Mesendoderm (in vitro differentiated cells): Measurements from ENCODE around the gene ADGRG3.

Experiments
- DNase-seq: peaks from one replicate; pipeline ENCODE4 v3.0.0; 2013
- H2AK5ac ChIP-seq: 2 replicates; pipeline ENCODE4 v1.6.1; 2013; ENCODE audit warnings: low read length, inconsistent platforms
- H2BK120ac ChIP-seq: 2 replicates; pipeline ENCODE4 v1.6.1; 2013; ENCODE audit warnings: low read depth, mild to moderate bottlenecking, low read length, moderate library complexity, mixed read lengths
- H2BK15ac ChIP-seq: replicated peaks from 2 replicates; pipeline ENCODE4 v1.6.1; 2013; ENCODE audit warnings: low read depth, mild to moderate bottlenecking, moderate library complexity
- H2BK5ac ChIP-seq: 2 replicates; pipeline ENCODE4 v1.6.1; 2013; ENCODE audit warnings: low read length, inconsistent platforms
- H3K18ac ChIP-seq: 2 replicates; pipeline ENCODE4 v1.6.1; 2013; ENCODE audit warnings: mild to moderate bottlenecking, low read length, mixed read lengths
- H3K23ac ChIP-seq: one replicate; pipeline ENCODE4 v1.6.1; 2013; ENCODE audit warnings: low read length
- H3K27ac ChIP-seq: 2 replicates; pipeline ENCODE4 v1.5.1; 2013; ENCODE audit warnings: low read depth, mild to moderate bottlenecking, inconsistent platforms, low read length, moderate library complexity
- H3K27me3 ChIP-seq: 2 replicates; pipeline ENCODE4 v1.6.1; 2013; ENCODE audit warnings: low read length, control low read depth, mild to moderate bottlenecking, inconsistent platforms; ENCODE audit not compliant: insufficient read depth, poor library complexity
- H3K36me3 ChIP-seq: 2 replicates; pipeline ENCODE4 v1.6.1; 2013; ENCODE audit warnings: low read length, inconsistent platforms; ENCODE audit not compliant: control insufficient read depth, insufficient read depth
- H3K4ac ChIP-seq: one replicate; pipeline ENCODE4 v1.6.1; 2013; ENCODE audit warnings: low read depth, mild to moderate bottlenecking, low read length, moderate library complexity
- H3K4me1 ChIP-seq: 2 replicates; pipeline ENCODE4 v1.6.1; 2013; ENCODE audit warnings: low read depth, low read length, inconsistent platforms; ENCODE audit not compliant: control insufficient read depth
- H3K4me2 ChIP-seq: 2 replicates; pipeline ENCODE4 v1.6.1; 2013; ENCODE audit warnings: low read length
- H3K4me3 ChIP-seq: 2 replicates; pipeline ENCODE4 v1.5.1; 2013; ENCODE audit warnings: mild to moderate bottlenecking, low read length
- H3K56ac ChIP-seq: one replicate; pipeline ENCODE4 v1.6.1; 2013; ENCODE audit warnings: low read length
- H3K79me1 ChIP-seq: 2 replicates; pipeline ENCODE4 v1.6.1; 2013; ENCODE audit warnings: low read length, inconsistent platforms
- H3K79me2 ChIP-seq: 2 replicates; pipeline ENCODE4 v1.6.1; 2013; ENCODE audit warnings: mild to moderate bottlenecking, low read length; ENCODE audit not compliant: control insufficient read depth, insufficient read depth
- H3K9ac ChIP-seq: 2 replicates; pipeline ENCODE4 v1.6.1; 2013; ENCODE audit warnings: low read length, inconsistent platforms
- H4K5ac ChIP-seq: one replicate; pipeline ENCODE4 v1.6.1; 2013; ENCODE audit warnings: low read length
- H4K8ac ChIP-seq: one replicate; pipeline ENCODE4 v1.6.1; 2013; ENCODE audit warnings: low read depth, mild to moderate bottlenecking, control low read depth, low read length, moderate library complexity
- WGBS: extraction: QIAGEN DNeasy Blood & Tissue Kit; methylation state at CpG from one replicate; pipeline ENCODE4 v1.1.7; 2013; ENCODE audit warnings: low lambda C conversion rate, missing lambda C conversion rate; ENCODE audit not compliant: insufficient coverage; ENCODE audit errors: extremely low coverage; 5-methylcytosine and 5-hydroxymethylcytosine counted together

Gene ADGRG3

GRCh38 chr16:57679016-57679415, 10.9 kb downstream of the ADGRG3 start:
- Histone ChIP-seq H3K27me3 (no peaks in the 10 kb centered on the region), H3K4ac (no peak overlapping the region), H2AK5ac (no peak overlapping the region), H4K5ac (no peak overlapping the region), H3K23ac (no peak overlapping the region), H3K9ac (no peak overlapping the region), H2BK120ac (no peak overlapping the region), H3K4me3 (no peak overlapping the region), H3K79me2 (no peaks in the 10 kb centered on the region), H3K56ac (no peak overlapping the region), H2BK5ac (no peak overlapping the region), H3K18ac (no peak overlapping the region), H3K4me1 (peaks cover 8% of the 10 kb centered on the region), H3K79me1 (no peaks in the 10 kb centered on the region), H3K36me3 (no peaks in the 10 kb centered on the region), H4K8ac (no peak overlapping the region), H3K4me2 (no peak overlapping the region), H3K27ac (no peak overlapping the region), H2BK15ac (no peak overlapping the region)
- DNase-seq, result no peak
- no CpG with 5 or more reads among the region's 12 CpGs for WGBS

GRCh38 chr16:57679767-57680482, 11.8 kb downstream of the ADGRG3 start:
- Histone ChIP-seq H2BK120ac (no peak overlapping the region), H3K36me3 (no peaks in the 10 kb centered on the region), H2AK5ac (no peak overlapping the region), H3K23ac (no peak overlapping the region), H3K56ac (peak overlapping the region; percentile 15), H3K27me3 (no peaks in the 10 kb centered on the region), H3K4me3 (no peak overlapping the region), H3K4me1 (peaks cover 8% of the 10 kb centered on the region), H2BK15ac (no peak overlapping the region), H3K4ac (no peak overlapping the region), H2BK5ac (no peak overlapping the region), H3K9ac (no peak overlapping the region), H3K79me1 (no peaks in the 10 kb centered on the region), H3K4me2 (no peak overlapping the region), H4K8ac (no peak overlapping the region), H3K18ac (no peak overlapping the region), H3K27ac (no peak overlapping the region), H3K79me2 (no peaks in the 10 kb centered on the region), H4K5ac (no peak overlapping the region)
- no CpG with 5 or more reads among the region's 7 CpGs for WGBS
- peak; percentile 39 for DNase-seq

GRCh38 chr16:57680842-57681375, 12.8 kb downstream of the ADGRG3 start:
- Histone ChIP-seq H3K56ac (no peak overlapping the region), H3K36me3 (no peaks in the 10 kb centered on the region), H2BK120ac (no peak overlapping the region), H2BK5ac (no peak overlapping the region), H3K23ac (no peak overlapping the region), H4K5ac (no peak overlapping the region), H3K27me3 (no peaks in the 10 kb centered on the region), H3K4me1 (peaks cover 8% of the 10 kb centered on the region), H3K79me1 (no peaks in the 10 kb centered on the region), H3K79me2 (no peaks in the 10 kb centered on the region), H3K18ac (no peak overlapping the region), H3K4me2 (no peak overlapping the region), H3K4me3 (no peak overlapping the region), H3K9ac (no peak overlapping the region), H3K4ac (no peak overlapping the region), H4K8ac (no peak overlapping the region), H2AK5ac (no peak overlapping the region), H3K27ac (no peak overlapping the region), H2BK15ac (no peak overlapping the region)
- no CpG with 5 or more reads among the region's 5 CpGs for WGBS
- DNase-seq, result no peak

GRCh38 chr16:57681950-57682728, 14.0 kb downstream of the ADGRG3 start:
- Histone ChIP-seq H3K4ac (no peak overlapping the region), H3K23ac (no peak overlapping the region), H3K9ac (no peak overlapping the region), H2BK120ac (no peak overlapping the region), H3K36me3 (no peaks in the 10 kb centered on the region), H4K5ac (no peak overlapping the region), H2BK15ac (no peak overlapping the region), H3K4me2 (no peak overlapping the region), H3K27me3 (no peaks in the 10 kb centered on the region), H3K79me1 (no peaks in the 10 kb centered on the region), H3K56ac (peak overlapping the region; percentile 25), H3K4me1 (no peaks in the 10 kb centered on the region), H3K4me3 (no peak overlapping the region), H2AK5ac (no peak overlapping the region), H4K8ac (no peak overlapping the region), H2BK5ac (no peak overlapping the region), H3K27ac (no peak overlapping the region), H3K79me2 (no peaks in the 10 kb centered on the region), H3K18ac (no peak overlapping the region)
- no peak for DNase-seq
- WGBS, result no CpG with 5 or more reads among the region's 13 CpGs

- H3K4ac ChIP-seq, result no peak overlapping the region
- WGBS, result no CpG with 5 or more reads among the region's 11 CpGs
- H3K79me1 ChIP-seq, result no peaks in the 10 kb centered on the region
- H4K5ac ChIP-seq, result no peak overlapping the region
- H3K9ac ChIP-seq, result no peak overlapping the region
- H3K27me3 ChIP-seq, result no peaks in the 10 kb centered on the region
- no peaks in the 10 kb centered on the region for H3K36me3 ChIP-seq
- peak; percentile 50 for DNase-seq
- H3K79me2 ChIP-seq, result no peaks in the 10 kb centered on the region
- no peak overlapping the region for H3K27ac ChIP-seq
- no peak overlapping the region for H3K18ac ChIP-seq
- no peak overlapping the region for H2BK120ac ChIP-seq
- no peak overlapping the region for H2BK15ac ChIP-seq
- no peaks in the 10 kb centered on the region for H3K4me1 ChIP-seq
- H2AK5ac ChIP-seq, result no peak overlapping the region
- H2BK5ac ChIP-seq, result no peak overlapping the region
- H3K56ac ChIP-seq, result no peak overlapping the region
- no peak overlapping the region for H4K8ac ChIP-seq
- H3K23ac ChIP-seq, result no peak overlapping the region
- no peak overlapping the region for H3K4me3 ChIP-seq
- no peak overlapping the region for H3K4me2 ChIP-seq
Measured at GRCh38 chr16:57682809-57683635, 14.9 kb downstream of the ADGRG3 start.
